AG10803 (cell line): Measurements from ENCODE around the gene CTDSPL.

Source experiments
- DNase-seq: peaks from one replicate; pipeline ENCODE4 v3.0.0; 2010; ENCODE audit warnings: low read depth
- H3K4me3 ChIP-seq: 2 replicates; pipeline ENCODE4 v1.5.1; 2011; ENCODE audit warnings: mild to moderate bottlenecking, low read length, control low read depth
- CTCF ChIP-seq: conservative IDR thresholded peaks from 2 replicates; pipeline ENCODE4 v1.5.1; 2011; ENCODE audit warnings: mild to moderate bottlenecking, low read length, control low read depth, inconsistent platforms

The CTDSPL gene

GRCh38 chr3:37945807-37946530, 84.3 kb downstream of the CTDSPL start:
- H3K4me3 ChIP-seq: no peak overlapping the region
- TF ChIP-seq CTCF: no peak
- DNase-seq: no peak

GRCh38 chr3:37946531-37946889, 84.8 kb downstream of the CTDSPL start:
- TF ChIP-seq CTCF: no peak
- no peak for DNase-seq
- no peak overlapping the region for H3K4me3 ChIP-seq

- no peak for DNase-seq
- H3K4me3 ChIP-seq: no peak overlapping the region
- TF ChIP-seq CTCF: no peak
Observed at GRCh38 chr3:37949866-37950265, 88.2 kb downstream of the CTDSPL start.

GRCh38 chr3:37952564-37952963, 90.9 kb downstream of the CTDSPL start:
- DNase-seq: no peak
- H3K4me3 ChIP-seq: no peak overlapping the region
- TF ChIP-seq CTCF: no peak

GRCh38 chr3:37953226-37953625, 91.5 kb downstream of the CTDSPL start:
- DNase-seq: no peak
- no peak overlapping the region for H3K4me3 ChIP-seq
- no peak for TF ChIP-seq CTCF

GRCh38 chr3:37953707-37954394, 92.2 kb downstream of the CTDSPL start:
- no peak overlapping the region for H3K4me3 ChIP-seq
- no peak for TF ChIP-seq CTCF

GRCh38 chr3:37954881-37955280, 93.2 kb downstream of the CTDSPL start:
- H3K4me3 ChIP-seq: no peak overlapping the region
- no peak for DNase-seq
- TF ChIP-seq CTCF: no peak

More at GRCh38 chr3:37953707-37954394, 92.2 kb downstream of the CTDSPL start:
- no peak for DNase-seq
